ENCODE measurements around the gene SYNGR3.
"Not testable (repeated sequence)": the region's sequence is repeated elsewhere in the genome, so short reads cannot be mapped to it uniquely, and the experiment has no call there.

SYNGR3 gene

GRCh38 chr16:2008631-2009163 is 18.9 kb downstream of the SYNGR3 start:
- peak overlapping the region; percentile 72 for H3K4me3 ChIP-seq (ENCODE audit: low read depth, low read length)
- DNase-seq (ENCODE audit: low read depth), result peak; percentile 57
- TF ChIP-seq, protein P1, sequence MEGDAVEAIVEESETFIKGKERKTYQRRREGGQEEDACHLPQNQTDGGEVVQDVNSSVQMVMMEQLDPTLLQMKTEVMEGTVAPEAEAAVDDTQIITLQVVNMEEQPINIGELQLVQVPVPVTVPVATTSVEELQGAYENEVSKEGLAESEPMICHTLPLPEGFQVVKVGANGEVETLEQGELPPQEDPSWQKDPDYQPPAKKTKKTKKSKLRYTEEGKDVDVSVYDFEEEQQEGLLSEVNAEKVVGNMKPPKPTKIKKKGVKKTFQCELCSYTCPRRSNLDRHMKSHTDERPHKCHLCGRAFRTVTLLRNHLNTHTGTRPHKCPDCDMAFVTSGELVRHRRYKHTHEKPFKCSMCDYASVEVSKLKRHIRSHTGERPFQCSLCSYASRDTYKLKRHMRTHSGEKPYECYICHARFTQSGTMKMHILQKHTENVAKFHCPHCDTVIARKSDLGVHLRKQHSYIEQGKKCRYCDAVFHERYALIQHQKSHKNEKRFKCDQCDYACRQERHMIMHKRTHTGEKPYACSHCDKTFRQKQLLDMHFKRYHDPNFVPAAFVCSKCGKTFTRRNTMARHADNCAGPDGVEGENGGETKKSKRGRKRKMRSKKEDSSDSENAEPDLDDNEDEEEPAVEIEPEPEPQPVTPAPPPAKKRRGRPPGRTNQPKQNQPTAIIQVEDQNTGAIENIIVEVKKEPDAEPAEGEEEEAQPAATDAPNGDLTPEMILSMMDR (conservative IDR thresholded peaks at IDR 0.05; ENCODE audit: low read depth, low read length), result no peak

GRCh38 chr16:2009164-2009711 is 19.5 kb downstream of the SYNGR3 start:
- no peak for DNase-seq (ENCODE audit: low read depth)
- peak overlapping the region; percentile 72 for H3K4me3 ChIP-seq (ENCODE audit: low read depth, low read length)
- TF ChIP-seq, protein P1 (conservative IDR thresholded peaks at IDR 0.05; ENCODE audit: low read depth, low read length), result no peak

- peak within 1 kb of the TSS; percentile 82 for H3K4me3 ChIP-seq (ENCODE audit: low read depth, low read length)
- TF ChIP-seq, protein P1 (conservative IDR thresholded peaks at IDR 0.05; ENCODE audit: low read depth, low read length), result no peak
- DNase-seq (ENCODE audit: low read depth), result peak; percentile 85
Measured at GRCh38 chr16:2009791-2010510, 20.2 kb downstream of the SYNGR3 start, which contains the start of gene ZNF598. Gene ZNF598 (minus strand): TSS chr16:2009821.

GRCh38 chr16:2011726-2012125 is 22.0 kb downstream of the SYNGR3 start:
- H3K4me3 ChIP-seq (ENCODE audit: low read depth, low read length); DNase-seq (ENCODE audit: low read depth): not testable (repeated sequence)

DNA sequence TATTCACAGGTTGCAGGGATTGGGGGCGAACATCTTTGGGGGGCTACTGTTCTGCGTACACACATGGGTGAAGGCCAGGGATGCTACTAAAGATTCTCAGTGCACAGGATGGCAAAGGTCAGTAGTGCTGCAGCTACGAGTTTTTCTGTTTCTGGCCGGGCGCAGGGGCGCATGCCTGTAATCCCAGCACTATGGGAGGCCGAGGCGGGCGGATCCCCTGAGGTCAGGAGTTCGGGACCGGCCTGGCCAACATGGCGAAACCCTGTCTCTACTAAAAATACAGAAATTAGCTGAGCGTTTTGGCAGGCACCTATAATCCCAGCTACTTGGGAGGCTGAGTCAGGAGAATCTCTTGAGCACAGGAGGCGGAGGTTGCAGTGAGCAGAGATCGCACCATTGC is 23.8 kb downstream of the SYNGR3 start:
- TF ChIP-seq, protein P1 (conservative IDR thresholded peaks at IDR 0.05; ENCODE audit: low read depth, low read length), result no peak
- no peak overlapping the region for H3K4me3 ChIP-seq (ENCODE audit: low read depth, low read length)
- no peak for DNase-seq (ENCODE audit: low read depth)

- TF ChIP-seq, protein P1 (conservative IDR thresholded peaks at IDR 0.05; ENCODE audit: low read depth, low read length), result no peak
- no peak for DNase-seq (ENCODE audit: low read depth)
- no peak overlapping the region for H3K4me3 ChIP-seq (ENCODE audit: low read depth, low read length)
Measured at GRCh38 chr16:2015117-2015946, 25.6 kb downstream of the SYNGR3 start.

DNA sequence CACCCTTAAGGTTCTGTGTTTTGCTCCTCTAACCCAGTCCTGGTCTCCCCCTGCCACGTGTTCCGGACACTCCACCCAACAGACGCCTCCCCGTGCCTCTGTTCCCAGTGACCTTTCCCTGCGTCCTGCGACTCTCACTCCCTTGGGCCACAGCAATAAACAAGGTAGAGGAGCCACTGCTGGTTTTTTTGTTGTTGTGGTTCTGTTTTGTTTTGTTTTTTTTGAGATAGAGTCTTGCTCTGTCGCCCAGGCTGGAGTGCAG is 26.1 kb downstream of the SYNGR3 start:
- DNase-seq (ENCODE audit: low read depth), result no peak
- TF ChIP-seq, protein P1 (conservative IDR thresholded peaks at IDR 0.05; ENCODE audit: low read depth, low read length), result no peak
- no peak overlapping the region for H3K4me3 ChIP-seq (ENCODE audit: low read depth, low read length)
